ENCODE measurements around the gene CFAP43. TPM values are rescaled to one million over a fixed set of nuclear protein-coding genes. Genes with fewer than 3 reads are reported as not detected.

CFAP43 gene
- total and polyA plus RNA-seq, 9 of the 15 experiments (the other 6 are each of a cell fraction or from before 2014, with no cell fraction given), result 0.07 to 0.86 (median 0.11) TPM; not detected in 1

- TF ChIP-seq RHOXF2B (CRISPR knock-in tag; conservative IDR thresholded peaks at IDR 0.05) (no peak), HNRNPLL (IDR thresholded peaks at IDR 0.05; ENCODE audit: low read depth, low read length, poor library complexity, severe bottlenecking) (peak; percentile 42), SPI1 (IDR thresholded peaks at IDR 0.05; ENCODE audit: borderline replicate concordance, low read depth, low read length) (no peak), ZNF431 (CRISPR knock-in tag; IDR thresholded peaks at IDR 0.05) (no peak), RBM22 (IDR thresholded peaks at IDR 0.05; ENCODE audit: low read depth, low read length, poor library complexity, severe bottlenecking) (no peak), ZNF143 (CRISPR knock-in tag; IDR thresholded peaks at IDR 0.05) (no peak), CTBP1 (IDR thresholded peaks at IDR 0.05; ENCODE audit: borderline replicate concordance) (peak; percentile 30; the same call in 1 of the 2 replicates), BCLAF1 (IDR thresholded peaks at IDR 0.05; ENCODE audit: borderline replicate concordance in 1 of 2, control insufficient read depth in 1 of 2, low read depth in 2 of 2, low read length in 1 of 2) (0 out of 4 replicates have a peak, but pooled peaks of 1 of the 2 experiments have one; percentile 44), HDGF (IDR thresholded peaks at IDR 0.05) (no peak), E2F6 (IDR thresholded peaks at IDR 0.05; ENCODE audit: borderline replicate concordance in 1 of 2, extremely low read depth in 1 of 2, insufficient read depth in 1 of 2, insufficient read length in 1 of 2, low read depth in 1 of 2, low read length in 1 of 2, poor library complexity in 1 of 2, severe bottlenecking in 1 of 2) (peak in 1 of 2 experiments; percentile 28), PATZ1 (CRISPR knock-in tag; IDR thresholded peaks at IDR 0.05; ENCODE audit: borderline replicate concordance) (no peak), TFAM (CRISPR knock-in tag; conservative IDR thresholded peaks at IDR 0.05) (no peak), KLF13 (tag; IDR thresholded peaks at IDR 0.05; ENCODE audit: borderline replicate concordance, low read depth) (no peak), HMGXB4 (CRISPR knock-in tag; IDR thresholded peaks at IDR 0.05) (no peak), NCOR1 (IDR thresholded peaks at IDR 0.05) (no peak), NCOA2 (IDR thresholded peaks at IDR 0.05; ENCODE audit: partially characterized antibody in 2 of 2) (no peak)
These were observed 42.9 kb upstream of the CFAP43 start (continued) for GRCh38 chr10:104274762-104275721.
